Fibroblast of lung (primary cell): ENCODE data around the gene PBXIP1. TPM values are rescaled to one million over a fixed set of nuclear protein-coding genes. Genes with fewer than 3 reads are reported as not detected.

ENCODE experiments used
- DNase-seq, 2 donors: peaks; one replicate each; pipeline versions ENCODE4 v3.0.0 to v3.0.0-alpha.2; 2010; ENCODE audit warnings: low read depth in 2 of 2
- H2AFZ ChIP-seq: 2 replicates; pipeline ENCODE4 v1.5.1; 2012; ENCODE audit warnings: low read length, control low read depth, inconsistent platforms
- H3K27ac ChIP-seq: 2 replicates; pipeline ENCODE4 v1.5.1; 2011; ENCODE audit warnings: low read length, control low read depth; ENCODE audit not compliant: insufficient read depth
- H3K27me3 ChIP-seq: 2 replicates; pipeline ENCODE4 v1.5.1; 2011; ENCODE audit warnings: mild to moderate bottlenecking, low read length; ENCODE audit not compliant: control insufficient read depth, insufficient read depth
- H3K36me3 ChIP-seq: 2 replicates; pipeline ENCODE4 v1.5.1; 2011; ENCODE audit warnings: low read length; ENCODE audit not compliant: control insufficient read depth, insufficient read depth
- H3K4me1 ChIP-seq: 2 replicates; pipeline ENCODE4 v1.5.1; 2011; ENCODE audit warnings: low read length; ENCODE audit not compliant: control insufficient read depth, insufficient read depth; ENCODE audit errors: extremely low read depth
- H3K4me2 ChIP-seq: 2 replicates; pipeline ENCODE4 v1.5.1; 2011; ENCODE audit warnings: low read length, control low read depth; ENCODE audit not compliant: insufficient read depth; ENCODE audit errors: extremely low read depth
- H3K4me3 ChIP-seq, 4 experiments: fragments of 200-600 bp in 1 of 4; sonication (generic) in 1 of 4; replicated peaks in 1 of 4; 2 replicates each; pipeline ENCODE4 v1.5.1; 2011 to 2016; ENCODE audit warnings: low read length in 4 of 4, low read depth in 3 of 4, mild to moderate bottlenecking in 3 of 4, control low read depth in 2 of 4, inconsistent platforms in 1 of 4, mixed read lengths in 1 of 4; ENCODE audit not compliant: insufficient read depth in 1 of 4; ENCODE audit errors: control extremely low read depth in 1 of 4
- H3K79me2 ChIP-seq: 2 replicates; pipeline ENCODE4 v1.5.1; 2012; ENCODE audit warnings: mild to moderate bottlenecking, low read length, inconsistent platforms; ENCODE audit not compliant: control insufficient read depth, insufficient read depth
- H3K9ac ChIP-seq: 2 replicates; pipeline ENCODE4 v1.5.1; 2011; ENCODE audit warnings: mild to moderate bottlenecking, low read length, control low read depth; ENCODE audit not compliant: insufficient read depth
- H3K9me3 ChIP-seq: 2 replicates; pipeline ENCODE4 v1.5.1; 2012; ENCODE audit warnings: low read depth, low read length; ENCODE audit not compliant: control insufficient read depth, insufficient read depth
- H4K20me1 ChIP-seq: 2 replicates; pipeline ENCODE4 v1.5.1; 2011; ENCODE audit warnings: low read length; ENCODE audit not compliant: control insufficient read depth, insufficient read depth; ENCODE audit errors: extremely low read depth
- CTCF ChIP-seq, 2 donors: IDR thresholded peaks in 1 of 2; conservative IDR thresholded peaks in 1 of 2; 1 replicate in 1 of 2; 2 replicates in 1 of 2; pipeline ENCODE4 v1.5.1; 2011 to 2012; ENCODE audit warnings: low read length in 2 of 2, control low read depth in 1 of 2, inconsistent platforms in 1 of 2, low read depth in 1 of 2, mild to moderate bottlenecking in 1 of 2
- EZH2 ChIP-seq: IDR thresholded peaks from 2 replicates; pipeline ENCODE4 v1.5.1; 2012; ENCODE audit warnings: low read length, control low read depth, mild to moderate bottlenecking; ENCODE audit errors: missing control alignments
- polyA plus RNA-seq, 2 donors: library from polyadenylated mRNA; depleted of rRNA in 1 of 2; stranded (reverse) in 1 of 2; unstranded in 1 of 2; fragments of >200 nt; gene quantifications; 2 replicates each; pipeline ENCODE4 v1.2.1, GENCODE V29; 2011 to 2012; ENCODE audit warnings: missing spikeins in 1 of 2
- total RNA-seq: library from RNA; depleted of rRNA; stranded (reverse); fragments of >200 nt; gene quantifications from 2 replicates; pipeline ENCODE4 v1.2.1, GENCODE V29; 2014

PBXIP1 gene
- total and polyA plus RNA-seq, 2 donors (not counting 1 experiment from before 2014, with no cell fraction given) = 32.8 to 106 TPM

- Histone ChIP-seq H3K4me3 (peak overlapping the region in 3 of 4 experiments; percentile 76 to 91 (median 84)), H4K20me1 (no peaks in the 10 kb centered on the region), H2AFZ (no peak overlapping the region)
These were observed 17.9 kb downstream of the PBXIP1 start for GRCh38 chr1:154937988-154938386.

GRCh38 chr1:154937085-154937987, 18.6 kb downstream of the PBXIP1 start:
- H2AFZ ChIP-seq = peak overlapping the region; percentile 98
- H4K20me1 ChIP-seq = no peaks in the 10 kb centered on the region
- no peaks in the 10 kb centered on the region for H3K9me3 ChIP-seq
- peak overlapping the region; percentile 100 for H3K9ac ChIP-seq
- no peaks in the 10 kb centered on the region for H3K27me3 ChIP-seq
- DNase-seq = peak; percentile 96 to 98
- H3K79me2 ChIP-seq = peaks cover 2% of the 10 kb centered on the region
- peaks cover 3% of the 10 kb centered on the region for H3K4me1 ChIP-seq
- TF ChIP-seq EZH2 (no peak), CTCF (conservative IDR thresholded peaks at IDR 0.05 in 1 of 2, IDR thresholded peaks at IDR 0.05 in 1 of 2; ENCODE audit: low read depth in 1 of 2, low read length in 2 of 2) (peak; percentile 21 to 35)
- peak overlapping the region; percentile 90 for H3K4me2 ChIP-seq
- H3K36me3 ChIP-seq = no peaks in the 10 kb centered on the region
- peak overlapping the region; percentile 76 to 95 (median 88) for H3K4me3 ChIP-seq
- peak overlapping the region; percentile 100 for H3K27ac ChIP-seq

More at GRCh38 chr1:154937988-154938386, 17.9 kb downstream of the PBXIP1 start:
- Histone ChIP-seq H3K4me2 (peak overlapping the region; percentile 90), H3K9me3 (no peaks in the 10 kb centered on the region), H3K4me1 (peaks cover 3% of the 10 kb centered on the region), H3K27ac (peak overlapping the region; percentile 100), H3K79me2 (peaks cover 2% of the 10 kb centered on the region), H3K36me3 (no peaks in the 10 kb centered on the region), H3K9ac (no peak overlapping the region), H3K27me3 (no peaks in the 10 kb centered on the region)
- TF ChIP-seq EZH2 (no peak), CTCF (conservative IDR thresholded peaks at IDR 0.05 in 1 of 2, IDR thresholded peaks at IDR 0.05 in 1 of 2; ENCODE audit: low read depth in 1 of 2, low read length in 2 of 2) (no peak)
- DNase-seq = no peak

- DNase-seq = peak; percentile 96 to 98
- H3K4me3 ChIP-seq = peak within 1 kb of the TSS; percentile 76 to 95 (median 88)
- H3K4me1 ChIP-seq = peaks cover 3% of the 10 kb centered on the region
- H3K4me2 ChIP-seq = peak within 1 kb of the TSS; percentile 90
- peaks cover 2% of the 10 kb centered on the region for H3K79me2 ChIP-seq
- peak within 1 kb of the TSS; percentile 98 for H2AFZ ChIP-seq
- no peaks in the 10 kb centered on the region for H3K9me3 ChIP-seq
- H3K27me3 ChIP-seq = no peaks in the 10 kb centered on the region
- TF ChIP-seq CTCF (conservative IDR thresholded peaks at IDR 0.05 in 1 of 2, IDR thresholded peaks at IDR 0.05 in 1 of 2; ENCODE audit: low read depth in 1 of 2, low read length in 2 of 2) (peak; percentile 15 to 35), EZH2 (no peak)
- H3K9ac ChIP-seq = peak within 1 kb of the TSS; percentile 100
- H4K20me1 ChIP-seq = no peaks in the 10 kb centered on the region
- no peaks in the 10 kb centered on the region for H3K36me3 ChIP-seq
- H3K27ac ChIP-seq = peak within 1 kb of the TSS; percentile 100
These were observed 19.3 kb downstream of the PBXIP1 start, which contains the start of gene PMVK for GRCh38 chr1:154936555-154937084. PMVK (minus strand) TSS chr1:154936719; CDS start chr1:154936685, 34 bp downstream.
